NCI-H526 treated with DMSO at 0.1 percent for 48 hours (cell line): ENCODE measurements around the gene RTEL1.

ENCODE experiments used
- DNase-seq: peaks from one replicate; lab custom pipeline; 2025; lab: John Stamatoyannopoulos, UW

The RTEL1 gene

GRCh38 chr20:63740627-63741353 is 82.7 kb downstream of the RTEL1 start:
- peak; percentile 68 for DNase-seq

GRCh38 chr20:63741354-63741675 is 83.2 kb downstream of the RTEL1 start:
- DNase-seq = no peak

- DNase-seq = no peak
These were observed 83.7 kb downstream of the RTEL1 start for GRCh38 chr20:63741676-63742380.

GRCh38 chr20:63742381-63743024 is 84.4 kb downstream of the RTEL1 start:
- no peak for DNase-seq

GRCh38 chr20:63743210-63743970 is 85.3 kb downstream of the RTEL1 start:
- DNase-seq = no peak

- no peak for DNase-seq
These were observed 86.0 kb downstream of the RTEL1 start for GRCh38 chr20:63744158-63744557.

GRCh38 chr20:63744574-63745423 is 86.7 kb downstream of the RTEL1 start:
- DNase-seq = no peak

- no peak for DNase-seq
These were observed 87.3 kb downstream of the RTEL1 start for GRCh38 chr20:63745424-63745805.
